Left lung (tissue), 10 donors: ENCODE results near the gene DAZAP1. TPM values are rescaled to one million over a fixed set of nuclear protein-coding genes. Genes with fewer than 3 reads are reported as not detected.

Source experiments
- ATAC-seq: fragments of 200-7000 bp; cut with Tn5 transposase; one replicate; pipeline ENCODE4 v1.9.1; 2020; ENCODE audit warnings: moderate library complexity
- DNase-seq, 4 donors: peaks; one replicate each; pipeline ENCODE4 v3.0.0-alpha.2; 2013 to 2020
- H3K27ac ChIP-seq, 2 donors: fragments of 200-600 bp; sonication (generic) in 1 of 2; one replicate each; pipeline versions ENCODE4 v1.5.0 to v1.8.0; 2020 to 2021
- H3K27me3 ChIP-seq, 2 donors: fragments of 200-600 bp; sonication (generic) in 1 of 2; one replicate each; pipeline versions ENCODE4 v1.5.0 to v1.8.0; 2020 to 2021
- H3K36me3 ChIP-seq, 2 donors: fragments of 200-600 bp; sonication (generic) in 1 of 2; one replicate each; pipeline versions ENCODE4 v1.5.0 to v1.8.0; 2020 to 2021
- H3K4me1 ChIP-seq, 2 donors: fragments of 200-600 bp; one replicate each; pipeline ENCODE4 v1.8.0; 2021
- H3K4me3 ChIP-seq, 2 donors: fragments of 200-600 bp; sonication (generic) in 1 of 2; one replicate each; pipeline versions ENCODE4 v1.5.0 to v1.8.0; 2020 to 2021; ENCODE audit warnings: mild to moderate bottlenecking in 1 of 2
- H3K9me3 ChIP-seq, 2 donors: fragments of 200-600 bp; sonication (generic) in 1 of 2; one replicate each; pipeline versions ENCODE4 v1.5.0 to v1.8.0; 2020 to 2021
- CTCF ChIP-seq, 2 donors: fragments of 200-600 bp; sonication (generic) in 1 of 2; IDR thresholded peaks; one replicate each; pipeline versions ENCODE4 v1.5.0 to v1.8.0; 2021; ENCODE audit warnings: antibody characterized with exemption in 2 of 2
- intact Hi-C, 2 donors: fragments of 100-400 bp; cut with DNase I; formaldehyde crosslinking; loops; one replicate each; pipeline versions ENCODE4 v1.11.2 to v1.14.2; 2022
- polyA plus RNA-seq, 6 donors: library from polyadenylated mRNA; unstranded; fragments of 120-200 nt; gene quantifications; one replicate each; pipeline ENCODE4 v1.2.1, GENCODE V29; 2013; ENCODE audit not compliant: insufficient read length in 6 of 6
- total RNA-seq, 2 donors: library from RNA; stranded (reverse); fragmentation: NEBNext Ultra II Directional; extraction: Animal tissue kit (Norgen Biotek cat#: 25700); gene quantifications; one replicate each; pipeline ENCODE4 v1.2.1, GENCODE V29; 2021
- donor health status: DM: no; HTN: yes; CAD: no.
- donor health status: DM: no; HTN: no; CAD: no.

DAZAP1 gene
- total and polyA plus RNA-seq, 8 donors: 86.4 to 132 (median 93.7) TPM

- ATAC-seq: peak; percentile 54
- intact Hi-C loops: no loop called here
- DNase-seq: no peak
- TF ChIP-seq CTCF (IDR thresholded peaks at IDR 0.05): no peak
- Histone ChIP-seq H3K4me1 (no peaks in the 10 kb centered on the region), H3K36me3 (peaks cover 0 to 100% of the 10 kb centered on the region in 2 donors), H3K27ac (no peak overlapping the region), H3K27me3 (no peaks in the 10 kb centered on the region), H3K9me3 (no peaks in the 10 kb centered on the region), H3K4me3 (no peak overlapping the region)
Observed at GRCh38 chr19:1429750-1430149, 22.4 kb downstream of the DAZAP1 start.

- H3K4me1 ChIP-seq: no peaks in the 10 kb centered on the region
- peaks cover 0 to 100% of the 10 kb centered on the region in 2 donors for H3K36me3 ChIP-seq
- ATAC-seq: no peak
- DNase-seq: peak in 1 of 4 donors; percentile 65
- intact Hi-C loops: no loop called here
- no peaks in the 10 kb centered on the region for H3K27me3 ChIP-seq
- no peak overlapping the region for H3K27ac ChIP-seq
- no peak overlapping the region for H3K4me3 ChIP-seq
- no peaks in the 10 kb centered on the region for H3K9me3 ChIP-seq
- TF ChIP-seq CTCF (IDR thresholded peaks at IDR 0.05): no peak
Observed at GRCh38 chr19:1430246-1430645, 22.9 kb downstream of the DAZAP1 start.

GRCh38 chr19:1431759-1432506 is 24.5 kb downstream of the DAZAP1 start:
- no peak for DNase-seq
- Histone ChIP-seq H3K27me3 (no peaks in the 10 kb centered on the region), H3K27ac (no peak overlapping the region), H3K36me3 (peaks cover 0 to 89% of the 10 kb centered on the region in 2 donors), H3K4me1 (no peaks in the 10 kb centered on the region), H3K9me3 (no peaks in the 10 kb centered on the region), H3K4me3 (no peak overlapping the region)
- intact Hi-C loops: no loop called here
- no peak for ATAC-seq
- TF ChIP-seq CTCF (IDR thresholded peaks at IDR 0.05): no peak

GRCh38 chr19:1432507-1432887 is 25.1 kb downstream of the DAZAP1 start:
- H3K36me3 ChIP-seq: peaks cover 0 to 83% of the 10 kb centered on the region in 2 donors

More at GRCh38 chr19:1432507-1432887, 25.1 kb downstream of the DAZAP1 start:
- intact Hi-C loops: no loop called here
- no peak for DNase-seq
- no peak for TF ChIP-seq CTCF (IDR thresholded peaks at IDR 0.05)
- Histone ChIP-seq H3K4me3 (no peak overlapping the region), H3K4me1 (peaks cover 0 to under 1% of the 10 kb centered on the region in 2 donors), H3K27me3 (no peaks in the 10 kb centered on the region), H3K9me3 (no peaks in the 10 kb centered on the region), H3K27ac (no peak overlapping the region)
- no peak for ATAC-seq
